ENCODE data around the gene MRPL28.
"Not testable (repeated sequence)": the region's sequence is repeated elsewhere in the genome, so short reads cannot be mapped to it uniquely, and the experiment has no call there.

The MRPL28 gene

DNA sequence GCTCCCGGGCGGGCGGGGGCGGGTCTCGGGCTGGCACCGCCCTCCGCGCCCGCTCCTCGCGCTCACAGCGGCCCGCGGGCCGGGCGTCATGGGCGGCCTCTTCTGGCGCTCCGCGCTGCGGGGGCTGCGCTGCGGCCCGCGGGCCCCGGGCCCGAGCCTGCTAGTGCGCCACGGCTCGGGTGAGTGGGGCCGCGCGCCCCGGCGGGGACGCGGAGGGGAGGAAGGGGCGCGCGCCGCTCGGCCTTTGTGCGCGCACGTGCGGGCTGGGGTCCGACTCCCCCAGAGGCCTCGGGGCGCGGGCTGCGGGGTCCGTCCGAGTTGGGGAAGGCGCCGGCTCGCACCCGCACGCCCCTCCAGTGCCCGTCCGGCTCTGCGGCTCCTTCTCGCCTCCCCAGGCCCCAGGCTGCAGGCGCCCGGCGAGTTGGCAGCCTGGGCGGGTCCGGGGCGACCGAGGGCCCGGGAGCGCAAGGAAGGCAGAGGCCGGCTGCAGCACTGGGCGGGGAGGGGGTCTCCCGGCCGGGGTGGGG lies 26.9 kb upstream of the MRPL28 start, which contains the start of gene NME4:
TSS of gene NME4 (plus strand) at position 65 of the 527 bp plus-strand sequence. CDS start at position 89, 24 bp downstream.
- no peak for DNase-seq (ENCODE audit: low read depth)
- TF ChIP-seq, protein P1, sequence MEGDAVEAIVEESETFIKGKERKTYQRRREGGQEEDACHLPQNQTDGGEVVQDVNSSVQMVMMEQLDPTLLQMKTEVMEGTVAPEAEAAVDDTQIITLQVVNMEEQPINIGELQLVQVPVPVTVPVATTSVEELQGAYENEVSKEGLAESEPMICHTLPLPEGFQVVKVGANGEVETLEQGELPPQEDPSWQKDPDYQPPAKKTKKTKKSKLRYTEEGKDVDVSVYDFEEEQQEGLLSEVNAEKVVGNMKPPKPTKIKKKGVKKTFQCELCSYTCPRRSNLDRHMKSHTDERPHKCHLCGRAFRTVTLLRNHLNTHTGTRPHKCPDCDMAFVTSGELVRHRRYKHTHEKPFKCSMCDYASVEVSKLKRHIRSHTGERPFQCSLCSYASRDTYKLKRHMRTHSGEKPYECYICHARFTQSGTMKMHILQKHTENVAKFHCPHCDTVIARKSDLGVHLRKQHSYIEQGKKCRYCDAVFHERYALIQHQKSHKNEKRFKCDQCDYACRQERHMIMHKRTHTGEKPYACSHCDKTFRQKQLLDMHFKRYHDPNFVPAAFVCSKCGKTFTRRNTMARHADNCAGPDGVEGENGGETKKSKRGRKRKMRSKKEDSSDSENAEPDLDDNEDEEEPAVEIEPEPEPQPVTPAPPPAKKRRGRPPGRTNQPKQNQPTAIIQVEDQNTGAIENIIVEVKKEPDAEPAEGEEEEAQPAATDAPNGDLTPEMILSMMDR (conservative IDR thresholded peaks at IDR 0.05; ENCODE audit: low read length): no peak
- H3K4me3 ChIP-seq (ENCODE audit: low read length): peak within 1 kb of the TSS; percentile 71

DNA sequence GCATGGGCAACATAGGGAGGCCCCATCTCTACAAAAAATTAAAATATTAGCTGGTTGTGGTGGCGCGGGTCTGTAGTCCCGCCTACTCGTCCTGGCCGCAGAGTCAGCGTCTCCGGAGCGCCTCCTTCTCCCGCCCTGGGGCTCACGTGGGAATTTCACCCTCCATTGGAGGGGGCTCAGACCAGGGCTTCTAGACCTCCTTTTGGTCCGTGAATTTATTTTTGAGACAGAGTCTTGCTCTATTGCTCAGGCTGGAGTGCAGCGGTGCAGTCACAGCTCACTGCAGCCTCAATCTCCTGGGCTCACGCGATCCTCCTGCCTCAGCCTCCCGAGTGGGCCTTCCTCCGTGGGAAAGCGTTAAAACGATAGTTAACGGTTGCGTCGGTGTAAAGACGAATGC lies 26.3 kb upstream of the MRPL28 start:
- peak overlapping the region; percentile 71 for H3K4me3 ChIP-seq (ENCODE audit: low read length)
- TF ChIP-seq, protein P1 (conservative IDR thresholded peaks at IDR 0.05; ENCODE audit: low read length): no peak
- no peak for DNase-seq (ENCODE audit: low read depth)

DNA sequence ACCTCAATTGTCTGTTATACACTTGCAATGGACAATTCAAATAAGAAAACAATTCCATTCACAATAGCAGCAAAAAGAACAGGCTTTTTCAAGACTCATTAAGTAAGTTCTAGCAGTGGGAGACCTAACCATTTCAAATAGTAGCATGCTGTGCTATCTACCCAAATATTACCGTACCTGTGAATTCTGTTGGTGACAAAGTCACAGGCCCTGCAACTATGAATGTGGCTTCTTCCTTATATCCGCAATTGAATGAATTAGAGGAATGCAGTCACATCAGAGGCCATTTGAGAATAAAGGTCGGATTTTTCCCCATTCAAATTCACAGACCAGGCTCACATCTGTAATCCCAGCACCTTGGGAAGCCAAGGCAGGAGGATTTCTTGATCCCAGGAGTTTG lies 25.9 kb upstream of the MRPL28 start:
- no peak for DNase-seq (ENCODE audit: low read depth)
- TF ChIP-seq, protein P1 (conservative IDR thresholded peaks at IDR 0.05; ENCODE audit: low read length): no peak
- peak overlapping the region; percentile 71 for H3K4me3 ChIP-seq (ENCODE audit: low read length)

DNA sequence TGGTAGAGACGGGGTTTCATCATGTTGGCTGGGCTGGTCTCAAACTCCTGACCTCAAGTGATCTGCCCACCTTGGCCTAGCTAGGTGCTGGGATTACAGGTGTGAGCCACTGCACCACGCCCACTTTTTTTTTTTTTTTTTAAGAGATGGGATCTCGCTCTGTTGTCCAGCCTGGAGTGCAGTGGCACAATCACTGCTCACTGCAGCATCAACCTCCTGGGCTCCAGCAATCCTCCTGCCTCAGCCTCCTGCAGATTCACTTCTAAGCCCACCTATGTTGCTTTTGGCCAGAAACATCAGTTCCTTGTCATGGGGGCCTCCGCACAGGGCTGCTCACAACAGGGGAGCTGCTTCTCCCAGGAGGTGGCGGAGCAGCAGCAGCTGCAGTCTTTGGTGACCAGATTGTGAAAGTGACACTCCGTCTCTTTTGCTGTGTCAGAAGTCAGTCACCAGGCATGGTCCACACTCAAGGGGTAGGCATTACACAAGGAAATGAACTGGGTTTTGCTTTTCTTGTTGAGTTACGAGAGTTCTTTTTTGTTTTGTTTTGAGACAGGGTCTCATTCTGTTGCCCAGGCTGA lies 22.2 kb upstream of the MRPL28 start:
- no peak for DNase-seq (ENCODE audit: low read depth)
- no peak overlapping the region for H3K4me3 ChIP-seq (ENCODE audit: low read length)
- TF ChIP-seq, protein P1 (conservative IDR thresholded peaks at IDR 0.05; ENCODE audit: low read length): no peak

DNA sequence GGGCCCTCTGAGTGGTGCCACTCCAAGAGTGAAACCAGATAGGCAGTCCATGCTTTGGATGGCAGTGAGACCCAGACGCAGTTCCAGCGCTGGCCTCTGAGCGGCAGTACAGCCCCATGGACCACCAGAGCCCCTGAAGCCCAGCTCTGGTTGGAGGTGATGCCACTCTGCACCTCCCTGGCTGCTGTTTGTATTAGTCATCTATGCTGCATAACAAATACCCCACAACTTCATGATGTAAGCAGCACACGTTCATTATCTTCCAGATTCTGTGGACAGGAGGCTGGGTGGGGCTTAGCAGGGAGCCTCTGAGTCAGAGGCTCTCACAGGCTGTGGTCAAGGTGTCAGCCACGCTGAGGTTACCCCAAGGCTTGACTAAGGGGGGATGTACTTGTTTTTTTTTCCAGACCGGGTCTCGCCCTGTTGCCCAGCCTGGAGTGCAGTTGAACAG lies 21.6 kb upstream of the MRPL28 start:
- H3K4me3 ChIP-seq (ENCODE audit: low read length): no peak overlapping the region
- TF ChIP-seq, protein P1 (conservative IDR thresholded peaks at IDR 0.05; ENCODE audit: low read length): peak; percentile 71
- DNase-seq (ENCODE audit: low read depth): peak; percentile 64

DNA sequence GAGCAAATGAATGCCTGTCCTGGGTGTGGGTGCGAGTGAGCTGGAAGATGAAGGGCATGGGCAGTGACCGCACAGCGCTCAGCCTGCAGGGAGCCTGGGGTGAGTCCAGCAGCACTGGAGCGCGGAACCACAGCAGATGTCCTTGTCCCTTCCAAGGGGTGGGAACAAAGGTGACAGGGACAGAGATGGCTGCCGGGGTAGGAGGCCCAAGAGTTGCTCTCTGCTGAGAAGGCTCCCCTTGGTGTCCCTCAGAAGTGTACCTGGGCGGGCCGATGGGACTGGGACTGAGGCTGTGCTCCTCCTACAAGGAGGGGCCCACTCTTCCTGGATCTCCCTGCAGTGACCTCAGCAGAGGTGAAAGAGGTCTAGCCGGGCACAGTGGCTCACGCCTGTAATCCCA lies 19.0 kb upstream of the MRPL28 start:
- TF ChIP-seq, protein P1 (conservative IDR thresholded peaks at IDR 0.05; ENCODE audit: low read length): no peak
- no peak overlapping the region for H3K4me3 ChIP-seq (ENCODE audit: low read length)
- DNase-seq (ENCODE audit: low read depth): no peak

DNA sequence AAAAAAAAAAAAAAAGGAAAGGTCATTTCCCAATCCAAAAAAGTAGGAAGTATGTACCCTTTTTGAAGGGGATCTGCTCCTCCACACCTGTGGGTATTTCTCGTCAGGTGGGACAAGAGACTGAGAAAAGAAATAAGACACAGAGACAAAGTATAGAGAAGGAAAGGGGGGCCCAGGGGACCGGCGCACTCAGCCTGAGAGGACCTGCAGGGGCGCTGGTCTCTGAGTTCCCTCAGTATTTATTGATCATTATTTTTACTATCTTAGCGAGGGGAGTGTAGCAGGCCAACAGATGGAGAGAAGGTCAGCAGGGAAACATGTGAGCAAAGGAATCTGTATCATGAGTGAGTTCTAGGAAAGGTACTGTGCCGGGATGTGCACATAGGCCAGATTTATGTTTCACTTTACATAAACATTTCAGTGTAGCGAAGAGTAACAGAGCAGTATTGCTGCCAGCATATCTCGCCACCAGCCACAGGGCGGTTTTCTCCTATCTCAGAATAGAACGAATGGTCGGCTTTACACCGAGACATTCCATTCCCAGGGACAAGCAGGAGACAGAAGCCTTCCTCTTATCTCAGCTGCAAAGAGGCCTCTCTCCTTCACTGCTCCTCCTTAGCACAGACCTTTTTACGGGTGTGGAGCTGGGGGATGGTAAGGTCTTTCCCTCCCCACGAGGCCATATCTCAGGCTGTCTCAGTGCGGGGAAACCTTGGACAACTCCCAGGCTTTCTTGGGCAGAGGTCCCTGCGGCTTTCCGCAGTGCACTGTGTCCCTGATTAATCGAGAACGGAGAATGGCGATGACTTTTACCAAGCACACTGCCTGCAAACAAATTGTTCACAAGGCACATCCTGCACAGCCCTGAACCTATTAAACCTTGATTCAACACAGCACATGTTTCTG lies 17.7 kb upstream of the MRPL28 start:
- H3K4me3 ChIP-seq (ENCODE audit: low read length); DNase-seq (ENCODE audit: low read depth): not testable (repeated sequence)

All from AG10803 (cell line).